Keratinocyte (primary cell): ENCODE data around the gene FN3K. TPM values are rescaled to one million over a fixed set of nuclear protein-coding genes. Genes with fewer than 3 reads are reported as not detected.

ENCODE experiments used
- DNase-seq: peaks from one replicate; pipeline ENCODE4 v3.0.0-alpha.2; 2011; ENCODE audit warnings: low read depth, missing footprints, low spot score
- FAIRE-seq: peaks from 2 replicates; lab custom pipeline; 2011; peaks lifted over from hg19 to GRCh38; lab: Jason Lieb, UNC
- H2AFZ ChIP-seq: 2 replicates; pipeline ENCODE4 v1.6.0; 2012; ENCODE audit warnings: low read length, control low read depth, inconsistent platforms; ENCODE audit not compliant: control insufficient read depth
- H3K27ac ChIP-seq: 2 replicates; pipeline ENCODE4 v1.5.1; 2011; ENCODE audit warnings: low read length; ENCODE audit not compliant: control insufficient read depth, insufficient read depth
- H3K27me3 ChIP-seq: 3 replicates; pipeline ENCODE4 v1.6.0; 2011; ENCODE audit warnings: low read length; ENCODE audit not compliant: control insufficient read depth, insufficient read depth; ENCODE audit errors: extremely low read depth
- H3K36me3 ChIP-seq, 2 experiments: 2 replicates in 1 of 2; 3 replicates in 1 of 2; pipeline ENCODE4 v1.5.1; 2011; ENCODE audit warnings: low read length in 2 of 2, mild to moderate bottlenecking in 1 of 2; ENCODE audit not compliant: control insufficient read depth in 2 of 2, insufficient read depth in 2 of 2; ENCODE audit errors: extremely low read depth in 1 of 2
- H3K4me1 ChIP-seq: 3 replicates; pipeline ENCODE4 v1.5.1; 2011; ENCODE audit warnings: low read length; ENCODE audit not compliant: control insufficient read depth, insufficient read depth; ENCODE audit errors: extremely low read depth
- H3K4me2 ChIP-seq: 3 replicates; pipeline ENCODE4 v1.6.0; 2011; ENCODE audit warnings: low read depth, low read length; ENCODE audit not compliant: control insufficient read depth, insufficient read depth; ENCODE audit errors: extremely low read depth
- H3K4me3 ChIP-seq, 3 experiments: fragments of 200-600 bp in 1 of 3; sonication (generic) in 1 of 3; 2 replicates in 2 of 3; 3 replicates in 1 of 3; pipeline ENCODE4 v1.5.1; 2011 to 2016; ENCODE audit warnings: low read length in 3 of 3, mild to moderate bottlenecking in 3 of 3, control low read depth in 2 of 3, inconsistent platforms in 1 of 3, low read depth in 1 of 3, mixed read lengths in 1 of 3, mixed run types in 1 of 3, moderate library complexity in 1 of 3; ENCODE audit not compliant: control insufficient read depth in 2 of 3, insufficient read depth in 2 of 3; ENCODE audit errors: extremely low read depth in 1 of 3
- H3K79me2 ChIP-seq: 2 replicates; pipeline ENCODE4 v1.6.0; 2012; ENCODE audit warnings: low read length; ENCODE audit not compliant: control insufficient read depth, insufficient read depth
- H3K9ac ChIP-seq: 3 replicates; pipeline ENCODE4 v1.6.0; 2011; ENCODE audit warnings: low read length; ENCODE audit not compliant: control insufficient read depth, insufficient read depth; ENCODE audit errors: extremely low read depth
- H3K9me1 ChIP-seq: 3 replicates; pipeline ENCODE4 v1.6.0; 2011; ENCODE audit warnings: low read length; ENCODE audit not compliant: control insufficient read depth, insufficient read depth; ENCODE audit errors: extremely low read depth
- H3K9me3 ChIP-seq: 2 replicates; pipeline ENCODE4 v1.5.1; 2012; ENCODE audit warnings: low read depth, low read length; ENCODE audit not compliant: control insufficient read depth
- H4K20me1 ChIP-seq: 3 replicates; pipeline ENCODE4 v1.6.0; 2011; ENCODE audit warnings: low read length; ENCODE audit not compliant: control insufficient read depth, insufficient read depth; ENCODE audit errors: extremely low read depth
- CTCF ChIP-seq, 3 experiments: IDR thresholded peaks in 1 of 3; conservative IDR thresholded peaks in 1 of 3; optimal IDR thresholded peaks in 1 of 3; 2 replicates in 2 of 3; 3 replicates in 1 of 3; pipeline versions ENCODE3 to v1.5.1; 2011; ENCODE audit warnings: low read length in 3 of 3, mild to moderate bottlenecking in 3 of 3, moderate library complexity in 2 of 3, control low read depth in 1 of 3, inconsistent platforms in 1 of 3; ENCODE audit not compliant: insufficient read depth in 2 of 3; ENCODE audit errors: extremely low read depth in 1 of 3
- EZH2 ChIP-seq: IDR thresholded peaks from one replicate; pipeline ENCODE4 v1.6.1; 2012; ENCODE audit warnings: inconsistent platforms, mild to moderate bottlenecking, low read length, moderate library complexity
- dilution Hi-C: fragments of 300-500 bp; cut with MboI; formaldehyde crosslinking; loops from one replicate; pipeline ENCODE4 v1.7.0; 2020; ENCODE audit warnings: low sequenced_read_pairs; ENCODE audit not compliant: extremely low pct_ligation_motif_present
- polyA plus RNA-seq, 5 experiments: library from polyadenylated mRNA; depleted of rRNA in 3 of 5; stranded (reverse) in 3 of 5; stranded (forward) in 1 of 5; unstranded in 1 of 5; fragments of >200 nt; gene quantifications; 1 replicate in 1 of 5; 2 replicates in 3 of 5; 3 replicates in 1 of 5; pipeline versions ENCODE4 v1.2.1 to v1.2.3, GENCODE V29; 2011 to 2012; ENCODE audit warnings: missing spikeins in 2 of 5, low read depth in 1 of 5, low replicate concordance in 1 of 5

FN3K gene
- polyA plus RNA-seq, 1 donor (not counting 4 experiments of a cell fraction or from before 2014, with no cell fraction given) = 0.10 TPM

- Histone ChIP-seq H3K79me2 (no peaks in the 10 kb centered on the region), H3K4me3 (no peak overlapping the region), H3K27ac (no peak overlapping the region), H2AFZ (no peak overlapping the region), H3K9me3 (no peaks in the 10 kb centered on the region), H4K20me1 (no peaks in the 10 kb centered on the region), H3K36me3 (no peaks in the 10 kb centered on the region), H3K27me3 (no peaks in the 10 kb centered on the region), H3K4me2 (no peak overlapping the region), H3K4me1 (peaks cover 11% of the 10 kb centered on the region), H3K9me1 (no peaks in the 10 kb centered on the region), H3K9ac (no peak overlapping the region)
- dilution Hi-C loops = no loop called here
- FAIRE-seq (no peak), DNase-seq (no peak)
- TF ChIP-seq CTCF (optimal IDR thresholded peaks at IDR 0.05 in 1 of 3, IDR thresholded peaks at IDR 0.05 in 1 of 3, conservative IDR thresholded peaks at IDR 0.05 in 1 of 3; ENCODE audit: extremely low read depth in 1 of 3, insufficient read depth in 2 of 3, low read length in 3 of 3) (no peak), EZH2 (no peak)
These were observed 31.2 kb upstream of the FN3K start for GRCh38 chr17:82703935-82704865.

- Histone ChIP-seq H3K9me3 (no peaks in the 10 kb centered on the region), H3K9ac (no peak overlapping the region), H3K4me1 (peaks cover 11% of the 10 kb centered on the region), H3K79me2 (no peaks in the 10 kb centered on the region), H3K4me2 (no peak overlapping the region), H2AFZ (no peak overlapping the region), H4K20me1 (no peaks in the 10 kb centered on the region), H3K27ac (no peak overlapping the region), H3K4me3 (no peak overlapping the region), H3K36me3 (no peaks in the 10 kb centered on the region), H3K9me1 (no peaks in the 10 kb centered on the region), H3K27me3 (no peaks in the 10 kb centered on the region)
- DNase-seq = no peak
- dilution Hi-C loops = no loop called here
- no peak for TF ChIP-seq CTCF (optimal IDR thresholded peaks at IDR 0.05 in 1 of 3, IDR thresholded peaks at IDR 0.05 in 1 of 3, conservative IDR thresholded peaks at IDR 0.05 in 1 of 3; ENCODE audit: extremely low read depth in 1 of 3, insufficient read depth in 2 of 3, low read length in 3 of 3)
- TF ChIP-seq EZH2 = no peak
- no peak for FAIRE-seq
These were observed 30.5 kb upstream of the FN3K start for GRCh38 chr17:82704886-82705285.
